ENCODE data around the gene BRD3OS. TPM values are rescaled to one million over a fixed set of nuclear protein-coding genes. Genes with fewer than 3 reads are reported as not detected.

BRD3OS gene
- total and polyA plus RNA-seq, 2 donors (not counting 3 experiments of a cell fraction or from before 2014, with no cell fraction given), result 11.9 to 15.4 TPM

DNA sequence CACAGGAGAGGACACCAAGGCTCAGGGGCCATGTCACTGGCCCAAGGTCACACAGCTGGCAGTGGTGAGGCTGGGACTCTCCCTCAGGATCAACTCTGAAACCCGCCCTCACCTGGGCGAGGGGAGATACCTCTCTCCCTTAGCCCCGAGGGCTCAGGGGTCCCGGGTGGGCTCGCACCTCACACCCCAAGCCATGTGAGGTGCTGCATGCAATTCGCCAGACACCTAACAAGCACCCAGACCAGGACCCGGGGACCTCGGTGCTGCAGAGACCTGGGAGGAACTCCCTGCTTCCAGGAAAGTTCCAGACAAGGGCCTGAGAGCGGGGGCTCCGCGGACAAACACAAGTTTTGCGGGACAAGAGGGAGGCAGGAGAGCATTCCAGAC, 23.3 kb downstream of the BRD3OS start:
- BruUV-seq (replicated peaks), result no TSS peak
- TF ChIP-seq MYC (IDR thresholded peaks at IDR 0.05; ENCODE audit: low read depth, low read length) (no peak), POLR2AphosphoS5 (IDR thresholded peaks at IDR 0.05; ENCODE audit: insufficient read depth, low read depth, low read length) (no peak), POLR2A (IDR thresholded peaks at IDR 0.05; ENCODE audit: low read depth, low read length) (no peak), EZH2 (IDR thresholded peaks at IDR 0.05; ENCODE audit: borderline replicate concordance, low read depth, low read length, severe bottlenecking) (no peak), FOS (IDR thresholded peaks at IDR 0.05; ENCODE audit: borderline replicate concordance, insufficient read depth, low read length) (no peak), GATA2 (IDR thresholded peaks at IDR 0.05; ENCODE audit: insufficient read depth, insufficient read length, low read depth, low read length) (no peak)
- TF ChIP-seq, protein P1, sequence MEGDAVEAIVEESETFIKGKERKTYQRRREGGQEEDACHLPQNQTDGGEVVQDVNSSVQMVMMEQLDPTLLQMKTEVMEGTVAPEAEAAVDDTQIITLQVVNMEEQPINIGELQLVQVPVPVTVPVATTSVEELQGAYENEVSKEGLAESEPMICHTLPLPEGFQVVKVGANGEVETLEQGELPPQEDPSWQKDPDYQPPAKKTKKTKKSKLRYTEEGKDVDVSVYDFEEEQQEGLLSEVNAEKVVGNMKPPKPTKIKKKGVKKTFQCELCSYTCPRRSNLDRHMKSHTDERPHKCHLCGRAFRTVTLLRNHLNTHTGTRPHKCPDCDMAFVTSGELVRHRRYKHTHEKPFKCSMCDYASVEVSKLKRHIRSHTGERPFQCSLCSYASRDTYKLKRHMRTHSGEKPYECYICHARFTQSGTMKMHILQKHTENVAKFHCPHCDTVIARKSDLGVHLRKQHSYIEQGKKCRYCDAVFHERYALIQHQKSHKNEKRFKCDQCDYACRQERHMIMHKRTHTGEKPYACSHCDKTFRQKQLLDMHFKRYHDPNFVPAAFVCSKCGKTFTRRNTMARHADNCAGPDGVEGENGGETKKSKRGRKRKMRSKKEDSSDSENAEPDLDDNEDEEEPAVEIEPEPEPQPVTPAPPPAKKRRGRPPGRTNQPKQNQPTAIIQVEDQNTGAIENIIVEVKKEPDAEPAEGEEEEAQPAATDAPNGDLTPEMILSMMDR (IDR thresholded peaks at IDR 0.05; ENCODE audit: extremely low read depth in 1 of 2, insufficient read depth in 1 of 2, low read depth in 1 of 2, low read length in 2 of 2), result no peak
- Histone ChIP-seq H3K36me3 (ENCODE audit: control insufficient read depth in 2 of 2, extremely low read depth in 1 of 2, insufficient read depth in 2 of 2, low read length in 2 of 2) (peaks cover 4 to 87% of the 10 kb centered on the region in 2 experiments), H4K20me1 (replicated peaks; ENCODE audit: control insufficient read depth, extremely low read depth, insufficient read depth, low read length) (no peaks in the 10 kb centered on the region), H3K4me3 (replicated peaks in 1 of 3; ENCODE audit: insufficient read depth in 1 of 3, low read depth in 1 of 3, low read length in 3 of 3) (no peak overlapping the region), H3K27me3 (ENCODE audit: control insufficient read depth in 2 of 2, insufficient read depth in 2 of 2, low read length in 2 of 2) (no peaks in the 10 kb centered on the region), H3K9ac (replicated peaks; ENCODE audit: extremely low read depth, insufficient read depth, low read length) (no peak overlapping the region), H3K4me2 (ENCODE audit: insufficient read depth, low read length) (no peak overlapping the region), H3K79me2 (ENCODE audit: control insufficient read depth, insufficient read depth, low read length) (no peaks in the 10 kb centered on the region), H2AFZ (ENCODE audit: low read depth, low read length) (no peak overlapping the region), H3K9me3 (replicated peaks; ENCODE audit: control insufficient read depth, insufficient read depth, low read length) (no peaks in the 10 kb centered on the region), H3K27ac (ENCODE audit: insufficient read depth, low read depth, low read length) (no peak overlapping the region), H3K9me1 (replicated peaks; ENCODE audit: control insufficient read depth, extremely low read depth, insufficient read depth, low read length) (no peaks in the 10 kb centered on the region), H3K4me1 (ENCODE audit: control insufficient read depth, extremely low read depth, insufficient read depth, low read length) (no peaks in the 10 kb centered on the region)
- dilution Hi-C loops (cut with MboI; ENCODE audit: extremely low pct_ligation_motif_present, low sequenced_read_pairs) (no loop called here), intact Hi-C loops (cut with micrococcal nuclease) (loop anchor here (10.0 kb wide), 1 partner anchor 336 kb away; no protein-coding TSS in a partner anchor)
- ChIA-PET CTCF (no interaction called here), POLR2A (no interaction called here)
- DNase-seq (ENCODE audit: low read depth, low spot score), result no peak
- no peak for FAIRE-seq
